ENCODE measurements around the gene TRIM72.

DNA sequence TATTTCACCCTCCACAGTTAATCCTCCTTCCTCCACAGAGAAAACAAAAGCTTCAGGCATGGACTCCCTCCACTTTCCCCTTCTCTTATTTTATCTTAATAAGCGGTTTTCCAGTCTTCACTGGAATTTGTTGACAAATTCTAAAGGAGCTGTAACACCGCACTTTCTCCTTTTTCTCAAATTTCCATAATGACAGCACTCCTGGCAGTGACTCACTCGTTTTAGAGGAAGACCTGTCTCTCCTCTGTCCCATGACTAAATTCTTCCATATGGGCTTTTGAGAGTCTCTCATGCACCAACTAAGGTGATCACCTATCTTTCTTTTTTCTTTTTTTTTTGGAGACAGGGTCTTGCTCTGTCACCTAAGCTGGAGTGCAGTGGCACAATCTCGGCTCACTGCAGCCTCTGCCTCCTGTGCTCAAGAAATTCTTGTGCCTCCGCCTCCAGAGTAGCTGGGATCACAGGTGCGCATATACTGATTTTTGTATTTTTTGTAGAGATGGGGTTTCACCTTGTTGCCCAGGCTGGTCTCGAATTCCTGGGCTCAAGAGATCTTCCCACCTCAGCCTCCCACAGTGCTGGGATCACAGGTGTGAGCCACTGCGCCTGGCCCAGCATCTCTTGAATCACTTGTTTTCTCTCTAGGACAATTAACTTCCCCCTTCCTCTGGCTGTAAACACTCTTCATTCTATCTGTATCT, 53.6 kb downstream of the TRIM72 start:
- TF ChIP-seq, protein P1, sequence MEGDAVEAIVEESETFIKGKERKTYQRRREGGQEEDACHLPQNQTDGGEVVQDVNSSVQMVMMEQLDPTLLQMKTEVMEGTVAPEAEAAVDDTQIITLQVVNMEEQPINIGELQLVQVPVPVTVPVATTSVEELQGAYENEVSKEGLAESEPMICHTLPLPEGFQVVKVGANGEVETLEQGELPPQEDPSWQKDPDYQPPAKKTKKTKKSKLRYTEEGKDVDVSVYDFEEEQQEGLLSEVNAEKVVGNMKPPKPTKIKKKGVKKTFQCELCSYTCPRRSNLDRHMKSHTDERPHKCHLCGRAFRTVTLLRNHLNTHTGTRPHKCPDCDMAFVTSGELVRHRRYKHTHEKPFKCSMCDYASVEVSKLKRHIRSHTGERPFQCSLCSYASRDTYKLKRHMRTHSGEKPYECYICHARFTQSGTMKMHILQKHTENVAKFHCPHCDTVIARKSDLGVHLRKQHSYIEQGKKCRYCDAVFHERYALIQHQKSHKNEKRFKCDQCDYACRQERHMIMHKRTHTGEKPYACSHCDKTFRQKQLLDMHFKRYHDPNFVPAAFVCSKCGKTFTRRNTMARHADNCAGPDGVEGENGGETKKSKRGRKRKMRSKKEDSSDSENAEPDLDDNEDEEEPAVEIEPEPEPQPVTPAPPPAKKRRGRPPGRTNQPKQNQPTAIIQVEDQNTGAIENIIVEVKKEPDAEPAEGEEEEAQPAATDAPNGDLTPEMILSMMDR (IDR thresholded peaks at IDR 0.05) = no peak
- TF ChIP-seq POLR2AphosphoS5 (IDR thresholded peaks at IDR 0.05) = no peak
